ENCODE measurements around the gene DEGS2.

GRCh38 chr14:100176811-100177327 lies 17.4 kb upstream of the DEGS2 start:
- no peak for TF ChIP-seq CTCF (IDR thresholded peaks at IDR 0.05)
- no peak for TF ChIP-seq POLR2A (IDR thresholded peaks at IDR 0.05)
